H1 (cell line): ENCODE measurements around the gene SAA2. TPM values are rescaled to one million over a fixed set of nuclear protein-coding genes. Genes with fewer than 3 reads are reported as not detected.

Source experiments
- CTCF ChIP-seq, 3 experiments: IDR thresholded peaks; 1 replicate in 2 of 3; 2 replicates in 1 of 3; pipeline versions ENCODE4 v1.5.1 to v1.6.1; 2011; ENCODE audit warnings: low read length in 3 of 3, mild to moderate bottlenecking in 3 of 3, inconsistent platforms in 2 of 3, low read depth in 1 of 3, moderate library complexity in 1 of 3; ENCODE audit not compliant: insufficient read depth in 1 of 3; ENCODE audit errors: control extremely low read depth in 1 of 3
- EZH2 ChIP-seq: fragments of 200-600 bp; sonication (generic); IDR thresholded peaks from 2 replicates; pipeline ENCODE4 v1.7.1; 2012; ENCODE audit warnings: low read depth, mild to moderate bottlenecking, moderate library complexity, low read length, inconsistent platforms; ENCODE audit not compliant: severe bottlenecking
- SAP30 ChIP-seq: fragments of 300-600 bp; sonication (generic); IDR thresholded peaks from 2 replicates; pipeline ENCODE4 v1.7.1; 2012; ENCODE audit warnings: low read length, moderate library complexity, mild to moderate bottlenecking, inconsistent platforms; ENCODE audit not compliant: insufficient read depth, insufficient replicate concordance
- SIN3A ChIP-seq, 2 experiments: IDR thresholded peaks in 1 of 2; conservative IDR thresholded peaks in 1 of 2; 2 replicates each; pipeline ENCODE4 v1.6.1; 2011 to 2012; ENCODE audit warnings: low read length in 2 of 2, improper control_type of control experiment in 1 of 2, low read depth in 1 of 2, mild to moderate bottlenecking in 1 of 2
- SIX5 ChIP-seq: IDR thresholded peaks from 2 replicates; pipeline ENCODE4 v1.6.1; 2011; ENCODE audit warnings: mild to moderate bottlenecking, low read depth, low read length
- SP2 ChIP-seq: IDR thresholded peaks from 2 replicates; pipeline ENCODE4 v1.6.1; 2012; ENCODE audit warnings: mild to moderate bottlenecking, low read length, inconsistent platforms
- TAF1 ChIP-seq: IDR thresholded peaks from 2 replicates; pipeline ENCODE4 v1.6.1; 2011; ENCODE audit warnings: mild to moderate bottlenecking, low read depth, low read length
- TCF12 ChIP-seq: IDR thresholded peaks from 2 replicates; pipeline ENCODE4 v1.6.1; 2011; ENCODE audit warnings: low read depth, mild to moderate bottlenecking, low read length
- polyA plus RNA-seq, 7 experiments: library from polyadenylated mRNA; depleted of rRNA in 3 of 7; stranded (reverse) in 5 of 7; unstranded in 2 of 7; fragments of >200 nt in 5 of 7; fragments of 200-250 nt in 2 of 7; gene quantifications; 1 replicate in 5 of 7; 2 replicates in 1 of 7; 4 replicates in 1 of 7; pipeline versions ENCODE4 v1.2.1 to v1.2.3, GENCODE V29; 2011 to 2013; ENCODE audit warnings: missing spikeins in 2 of 7, mixed read lengths in 2 of 7
- total RNA-seq: library from RNA; stranded (reverse); fragmentation: NEBNext Ultra II Directional; extraction: Animal tissue kit (Norgen Biotek cat#: 25700); gene quantifications from 2 replicates; pipeline ENCODE4 v1.2.1, GENCODE V29; 2021

Gene SAA2
- total and polyA plus RNA-seq, 2 of the 8 experiments (the other 6 are each of a cell fraction or from before 2014, with no cell fraction given) = not detected

DNA sequence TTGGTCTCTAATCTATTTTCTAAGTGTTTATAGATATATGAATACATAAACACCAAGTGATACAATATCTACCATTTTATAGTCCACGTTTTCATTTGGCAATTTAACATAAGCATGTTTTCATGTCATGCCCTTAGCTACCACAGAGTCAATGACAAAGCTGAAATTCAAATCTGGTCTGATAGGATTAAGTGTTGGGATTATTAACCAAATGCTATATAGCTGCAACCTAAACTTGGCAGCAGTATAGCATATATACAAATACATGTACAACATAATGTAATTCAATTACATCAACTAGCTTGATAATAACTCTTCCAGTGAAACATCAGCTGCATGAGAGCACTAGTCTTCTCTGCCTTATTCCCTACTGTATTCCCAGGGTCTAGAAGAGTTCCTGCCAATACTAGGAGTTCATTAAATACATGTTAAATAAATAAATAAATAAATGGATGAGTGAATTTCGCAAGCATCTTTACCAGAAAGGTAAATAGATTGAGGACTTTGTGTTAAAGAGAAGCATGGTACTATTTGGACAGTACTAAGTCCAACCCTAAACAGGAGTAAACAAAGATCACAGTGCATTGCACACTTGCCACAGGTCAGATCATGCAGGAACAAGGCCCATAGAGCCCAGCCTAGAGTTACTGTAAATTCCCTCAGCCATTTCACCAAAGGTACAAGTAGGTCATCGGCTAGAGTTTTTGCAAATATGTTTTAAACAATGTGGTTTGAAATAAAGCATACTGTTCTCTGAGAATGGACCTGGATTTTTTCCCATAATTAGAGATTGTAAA, 24.7 kb downstream of the SAA2 start (continued):
- TF ChIP-seq CTCF (IDR thresholded peaks at IDR 0.05; ENCODE audit: control extremely low read depth in 1 of 3, insufficient read depth in 1 of 3, low read depth in 1 of 3, low read length in 3 of 3) = no peak
- no peak for TF ChIP-seq SIX5
- no peak for TF ChIP-seq TAF1
- TF ChIP-seq SAP30 = no peak
- no peak for TF ChIP-seq SIN3A (conservative IDR thresholded peaks at IDR 0.05 in 1 of 2, IDR thresholded peaks at IDR 0.05 in 1 of 2; ENCODE audit: low read depth in 1 of 2, low read length in 2 of 2)
- TF ChIP-seq EZH2 = no peak
- no peak for TF ChIP-seq TCF12
- no peak for TF ChIP-seq SP2
